Measurements from ENCODE around the gene CLDN6.

CLDN6 gene

GRCh38 chr16:2981899-2982250 is 36.1 kb downstream of the CLDN6 start:
- Histone ChIP-seq H3K4me1 (ENCODE audit: control insufficient read depth, insufficient read depth, low read length) (peaks cover 32% of the 10 kb centered on the region), H3K9ac (ENCODE audit: low read length) (peak overlapping the region; percentile 91), H3K4me3 (ENCODE audit: low read depth, low read length) (peak overlapping the region; percentile 86), H3K27ac (ENCODE audit: low read depth, low read length) (peak overlapping the region; percentile 84), H3K9me3 (ENCODE audit: control insufficient read depth, insufficient read depth, low read depth, low read length) (no peaks in the 10 kb centered on the region), H3K27me3 (ENCODE audit: control insufficient read depth, insufficient read depth, low read length) (no peaks in the 10 kb centered on the region), H3K36me3 (ENCODE audit: control insufficient read depth, insufficient read depth, low read length) (peaks cover 13% of the 10 kb centered on the region)

GRCh38 chr16:2981177-2981898 is 36.6 kb downstream of the CLDN6 start:
- H3K4me1 ChIP-seq (ENCODE audit: control insufficient read depth, insufficient read depth, low read length): peaks cover 32% of the 10 kb centered on the region
- no peaks in the 10 kb centered on the region for H3K9me3 ChIP-seq (ENCODE audit: control insufficient read depth, insufficient read depth, low read depth, low read length)
- peaks cover 18% of the 10 kb centered on the region for H3K36me3 ChIP-seq (ENCODE audit: control insufficient read depth, insufficient read depth, low read length)
- H3K27ac ChIP-seq (ENCODE audit: low read depth, low read length): peak overlapping the region; percentile 84
- H3K4me3 ChIP-seq (ENCODE audit: low read depth, low read length): peak overlapping the region; percentile 86
- H3K27me3 ChIP-seq (ENCODE audit: control insufficient read depth, insufficient read depth, low read length): no peaks in the 10 kb centered on the region
- H3K9ac ChIP-seq (ENCODE audit: low read length): peak overlapping the region; percentile 91

- H3K9me3 ChIP-seq (ENCODE audit: control insufficient read depth, insufficient read depth, low read depth, low read length): no peaks in the 10 kb centered on the region
- peak within 1 kb of the TSS; percentile 84 for H3K27ac ChIP-seq (ENCODE audit: low read depth, low read length)
- peak within 1 kb of the TSS; percentile 91 for H3K9ac ChIP-seq (ENCODE audit: low read length)
- H3K4me3 ChIP-seq (ENCODE audit: low read depth, low read length): peak within 1 kb of the TSS; percentile 86
- no peaks in the 10 kb centered on the region for H3K27me3 ChIP-seq (ENCODE audit: control insufficient read depth, insufficient read depth, low read length)
- H3K4me1 ChIP-seq (ENCODE audit: control insufficient read depth, insufficient read depth, low read length): peaks cover 32% of the 10 kb centered on the region
- H3K36me3 ChIP-seq (ENCODE audit: control insufficient read depth, insufficient read depth, low read length): peaks cover 27% of the 10 kb centered on the region
Measured at GRCh38 chr16:2980227-2981176, 37.5 kb downstream of the CLDN6 start, which contains the start of gene PKMYT1. Gene PKMYT1, minus strand, starts transcription at chr16:2980446. Its CDS starts 789 bp downstream, at chr16:2979657.

GRCh38 chr16:2979669-2980226 is 38.2 kb downstream of the CLDN6 start:
- Histone ChIP-seq H3K4me1 (ENCODE audit: control insufficient read depth, insufficient read depth, low read length) (peaks cover 32% of the 10 kb centered on the region), H3K27me3 (ENCODE audit: control insufficient read depth, insufficient read depth, low read length) (no peaks in the 10 kb centered on the region), H3K36me3 (ENCODE audit: control insufficient read depth, insufficient read depth, low read length) (peaks cover 34% of the 10 kb centered on the region), H3K9ac (ENCODE audit: low read length) (peak overlapping the region; percentile 91), H3K4me3 (ENCODE audit: low read depth, low read length) (peak overlapping the region; percentile 86), H3K27ac (ENCODE audit: low read depth, low read length) (peak overlapping the region; percentile 84), H3K9me3 (ENCODE audit: control insufficient read depth, insufficient read depth, low read depth, low read length) (no peaks in the 10 kb centered on the region)

- no peak overlapping the region for H3K9ac ChIP-seq (ENCODE audit: low read length)
- H3K27me3 ChIP-seq (ENCODE audit: control insufficient read depth, insufficient read depth, low read length): no peaks in the 10 kb centered on the region
- no peaks in the 10 kb centered on the region for H3K9me3 ChIP-seq (ENCODE audit: control insufficient read depth, insufficient read depth, low read depth, low read length)
- H3K4me3 ChIP-seq (ENCODE audit: low read depth, low read length): no peak overlapping the region
- H3K4me1 ChIP-seq (ENCODE audit: control insufficient read depth, insufficient read depth, low read length): peaks cover 23% of the 10 kb centered on the region
- H3K27ac ChIP-seq (ENCODE audit: low read depth, low read length): no peak overlapping the region
- peaks cover 57% of the 10 kb centered on the region for H3K36me3 ChIP-seq (ENCODE audit: control insufficient read depth, insufficient read depth, low read length)
Measured at GRCh38 chr16:2977440-2977839, 40.5 kb downstream of the CLDN6 start.

- Histone ChIP-seq H3K4me3 (ENCODE audit: low read depth, low read length) (no peak overlapping the region), H3K9ac (ENCODE audit: low read length) (no peak overlapping the region), H3K4me1 (ENCODE audit: control insufficient read depth, insufficient read depth, low read length) (peaks cover 15% of the 10 kb centered on the region), H3K9me3 (ENCODE audit: control insufficient read depth, insufficient read depth, low read depth, low read length) (no peaks in the 10 kb centered on the region), H3K27me3 (ENCODE audit: control insufficient read depth, insufficient read depth, low read length) (no peaks in the 10 kb centered on the region), H3K27ac (ENCODE audit: low read depth, low read length) (no peak overlapping the region), H3K36me3 (ENCODE audit: control insufficient read depth, insufficient read depth, low read length) (peaks cover 65% of the 10 kb centered on the region)
Measured at GRCh38 chr16:2976673-2977072, 41.3 kb downstream of the CLDN6 start.

GRCh38 chr16:2976201-2976600 is 41.8 kb downstream of the CLDN6 start:
- Histone ChIP-seq H3K27me3 (ENCODE audit: control insufficient read depth, insufficient read depth, low read length) (no peaks in the 10 kb centered on the region), H3K9me3 (ENCODE audit: control insufficient read depth, insufficient read depth, low read depth, low read length) (no peaks in the 10 kb centered on the region), H3K36me3 (ENCODE audit: control insufficient read depth, insufficient read depth, low read length) (peaks cover 70% of the 10 kb centered on the region), H3K4me3 (ENCODE audit: low read depth, low read length) (no peak overlapping the region), H3K9ac (ENCODE audit: low read length) (no peak overlapping the region), H3K27ac (ENCODE audit: low read depth, low read length) (no peak overlapping the region), H3K4me1 (ENCODE audit: control insufficient read depth, insufficient read depth, low read length) (peaks cover 10% of the 10 kb centered on the region)

GRCh38 chr16:2975161-2975795 is 42.7 kb downstream of the CLDN6 start:
- Histone ChIP-seq H3K4me3 (ENCODE audit: low read depth, low read length) (no peak overlapping the region), H3K27ac (ENCODE audit: low read depth, low read length) (no peak overlapping the region), H3K36me3 (ENCODE audit: control insufficient read depth, insufficient read depth, low read length) (peaks cover 71% of the 10 kb centered on the region), H3K9ac (ENCODE audit: low read length) (no peak overlapping the region), H3K27me3 (ENCODE audit: control insufficient read depth, insufficient read depth, low read length) (no peaks in the 10 kb centered on the region), H3K9me3 (ENCODE audit: control insufficient read depth, insufficient read depth, low read depth, low read length) (no peaks in the 10 kb centered on the region), H3K4me1 (ENCODE audit: control insufficient read depth, insufficient read depth, low read length) (peaks cover 13% of the 10 kb centered on the region)

- peaks cover 71% of the 10 kb centered on the region for H3K36me3 ChIP-seq (ENCODE audit: control insufficient read depth, insufficient read depth, low read length)
- no peak overlapping the region for H3K9ac ChIP-seq (ENCODE audit: low read length)
- no peak overlapping the region for H3K4me3 ChIP-seq (ENCODE audit: low read depth, low read length)
- no peak overlapping the region for H3K27ac ChIP-seq (ENCODE audit: low read depth, low read length)
- H3K4me1 ChIP-seq (ENCODE audit: control insufficient read depth, insufficient read depth, low read length): peaks cover 11% of the 10 kb centered on the region
- no peaks in the 10 kb centered on the region for H3K9me3 ChIP-seq (ENCODE audit: control insufficient read depth, insufficient read depth, low read depth, low read length)
- H3K27me3 ChIP-seq (ENCODE audit: control insufficient read depth, insufficient read depth, low read length): no peaks in the 10 kb centered on the region
Measured at GRCh38 chr16:2974319-2975056, 43.5 kb downstream of the CLDN6 start.

- no peak overlapping the region for H3K4me3 ChIP-seq (ENCODE audit: low read depth, low read length)
- H3K27ac ChIP-seq (ENCODE audit: low read depth, low read length): no peak overlapping the region
- peaks cover 71% of the 10 kb centered on the region for H3K36me3 ChIP-seq (ENCODE audit: control insufficient read depth, insufficient read depth, low read length)
- H3K9me3 ChIP-seq (ENCODE audit: control insufficient read depth, insufficient read depth, low read depth, low read length): no peaks in the 10 kb centered on the region
- no peaks in the 10 kb centered on the region for H3K27me3 ChIP-seq (ENCODE audit: control insufficient read depth, insufficient read depth, low read length)
- peaks cover 8% of the 10 kb centered on the region for H3K4me1 ChIP-seq (ENCODE audit: control insufficient read depth, insufficient read depth, low read length)
- no peak overlapping the region for H3K9ac ChIP-seq (ENCODE audit: low read length)
Measured at GRCh38 chr16:2973605-2974318, 44.2 kb downstream of the CLDN6 start.
